ENCODE results near the gene LINGO1. TPM values are rescaled to one million over a fixed set of nuclear protein-coding genes. Genes with fewer than 3 reads are reported as not detected.

Gene LINGO1
- total and polyA plus RNA-seq, 2 of the 8 experiments (the other 6 are each of a cell fraction or from before 2014, with no cell fraction given), result 57.1 to 114 TPM

GRCh38 chr15:77613814-77614213 lies 18.9 kb downstream of the LINGO1 start:
- POLR2A ChIA-PET (ENCODE audit: partially characterized antibody), result interaction anchor here (0.7 kb wide), 1 partner anchor 10 kb away, joined by 4 read pairs; no protein-coding TSS in a partner anchor
- Histone ChIP-seq H3K27me3 (replicated peaks in 1 of 4; ENCODE audit: control insufficient read depth in 3 of 4, extremely low read depth in 1 of 4, insufficient read depth in 3 of 4, low read length in 3 of 4) (no peaks in the 10 kb centered on the region), H2BK15ac (ENCODE audit: low read length) (no peak overlapping the region), H3K27ac (ENCODE audit: low read depth, low read length) (no peak overlapping the region), H3K9me3 (ENCODE audit: insufficient read depth in 2 of 2, low read depth in 1 of 2, low read length in 1 of 2) (no peaks in the 10 kb centered on the region), H3K9ac (replicated peaks in 1 of 4; ENCODE audit: extremely low read depth in 1 of 4, low read depth in 3 of 4, low read length in 3 of 4) (no peak overlapping the region), H3K79me1 (ENCODE audit: low read depth, low read length) (peaks cover 3% of the 10 kb centered on the region; the same call in 1 of the 2 replicates), H2BK20ac (ENCODE audit: low read length) (no peak overlapping the region), H3K18ac (ENCODE audit: extremely low read depth, low read length) (no peak overlapping the region), H2BK120ac (replicated peaks; ENCODE audit: low read depth, low read length) (no peak overlapping the region), H3K14ac (ENCODE audit: insufficient read length) (no peak overlapping the region), H3K4me3 (ENCODE audit: extremely low read depth in 1 of 4, insufficient read depth in 2 of 4, low read depth in 3 of 4, low read length in 4 of 4) (no peak overlapping the region), H4K5ac (ENCODE audit: insufficient read length, low read depth, low read length) (no peak overlapping the region), H3K79me2 (ENCODE audit: control insufficient read depth in 1 of 2, insufficient read depth in 2 of 2, low read length in 2 of 2) (peaks cover 0 to 9% of the 10 kb centered on the region in 2 experiments; a peak in 1 of 4 replicates), H3K4me1 (replicated peaks in 1 of 4; ENCODE audit: control insufficient read depth in 3 of 4, insufficient read depth in 4 of 4, low read length in 3 of 4) (peaks cover 0 to 19% (median 11%) of the 10 kb centered on the region in 4 experiments; a peak in 6 of 7 replicates), H2BK12ac (ENCODE audit: low read depth, low read length) (no peak overlapping the region), H3K56ac (replicated peaks; ENCODE audit: insufficient read length, low read depth, low read length) (no peak overlapping the region), H2AFZ (ENCODE audit: low read length) (no peak overlapping the region), H3K23ac (ENCODE audit: insufficient read length) (no peak overlapping the region), H3K4me2 (ENCODE audit: insufficient read depth in 1 of 2, low read depth in 2 of 2, low read length in 2 of 2) (no peak overlapping the region), H3K4ac (replicated peaks; ENCODE audit: insufficient read length, low read depth, low read length) (no peak overlapping the region), H3K36me3 (ENCODE audit: control insufficient read depth in 2 of 4, insufficient read depth in 4 of 4, low read length in 3 of 4) (peaks cover 10 to 22% (median 17%) of the 10 kb centered on the region in 4 experiments; a peak in 6 of 8 replicates), H4K91ac (replicated peaks; ENCODE audit: insufficient read length, low read length) (no peak overlapping the region), H4K8ac (ENCODE audit: extremely low read depth, insufficient read depth, low read length) (no peak overlapping the region; the same call in 1 of the 2 replicates), H3K23me2 (ENCODE audit: low read depth, low read length) (no peaks in the 10 kb centered on the region), H2AK5ac (ENCODE audit: low read depth, low read length) (no peak overlapping the region), H4K20me1 (replicated peaks in 1 of 2; ENCODE audit: control insufficient read depth in 1 of 2, insufficient read depth in 2 of 2, low read length in 2 of 2) (peaks cover 6% of the 10 kb centered on the region in 2 experiments), H2BK5ac (ENCODE audit: low read depth, low read length) (no peak overlapping the region)
- FAIRE-seq, result no peak
- no peak for DNase-seq (ENCODE audit: low read depth in 1 of 2, low spot score in 2 of 2)
- CTCF ChIA-PET (ENCODE audit: partially characterized antibody), result interaction anchor here (0.9 to 1.1 kb wide), 2 partner anchors 9 to 11 kb away, joined by 3 read pairs; no protein-coding TSS in a partner anchor
- 89% methylated on average over 7 of the region's 23 CpGs; no CpG with 5 or more reads in 1 of the 2 experiments for WGBS, 2 experiments (ENCODE audit: extremely low coverage in 1 of 2, insufficient coverage in 1 of 2, insufficient read length in 1 of 2, insufficient replicate concordance in 2 of 2, low coverage in 1 of 2, low lambda C conversion rate in 2 of 2, missing lambda C conversion rate in 1 of 2)
- TF ChIP-seq SP4 (IDR thresholded peaks at IDR 0.05; ENCODE audit: low read length) (no peak), USF2 (IDR thresholded peaks at IDR 0.05; ENCODE audit: low read length) (no peak), SP2 (IDR thresholded peaks at IDR 0.05; ENCODE audit: low read length) (no peak), RBBP5 (IDR thresholded peaks at IDR 0.05; ENCODE audit: borderline replicate concordance, low read depth, low read length) (no peak), SIX5 (IDR thresholded peaks at IDR 0.05; ENCODE audit: low read depth, low read length) (no peak), CBX8 (IDR thresholded peaks at IDR 0.05; ENCODE audit: borderline replicate concordance, low read depth, low read length) (no peak), POLR2AphosphoS5 (IDR thresholded peaks at IDR 0.05; ENCODE audit: low read depth, low read length) (no peak), EGR1 (IDR thresholded peaks at IDR 0.05; ENCODE audit: borderline replicate concordance, low read depth, low read length) (no peak), EZH2 (IDR thresholded peaks at IDR 0.05; ENCODE audit: low read depth, low read length, severe bottlenecking) (no peak)
- TF ChIP-seq, protein P1, sequence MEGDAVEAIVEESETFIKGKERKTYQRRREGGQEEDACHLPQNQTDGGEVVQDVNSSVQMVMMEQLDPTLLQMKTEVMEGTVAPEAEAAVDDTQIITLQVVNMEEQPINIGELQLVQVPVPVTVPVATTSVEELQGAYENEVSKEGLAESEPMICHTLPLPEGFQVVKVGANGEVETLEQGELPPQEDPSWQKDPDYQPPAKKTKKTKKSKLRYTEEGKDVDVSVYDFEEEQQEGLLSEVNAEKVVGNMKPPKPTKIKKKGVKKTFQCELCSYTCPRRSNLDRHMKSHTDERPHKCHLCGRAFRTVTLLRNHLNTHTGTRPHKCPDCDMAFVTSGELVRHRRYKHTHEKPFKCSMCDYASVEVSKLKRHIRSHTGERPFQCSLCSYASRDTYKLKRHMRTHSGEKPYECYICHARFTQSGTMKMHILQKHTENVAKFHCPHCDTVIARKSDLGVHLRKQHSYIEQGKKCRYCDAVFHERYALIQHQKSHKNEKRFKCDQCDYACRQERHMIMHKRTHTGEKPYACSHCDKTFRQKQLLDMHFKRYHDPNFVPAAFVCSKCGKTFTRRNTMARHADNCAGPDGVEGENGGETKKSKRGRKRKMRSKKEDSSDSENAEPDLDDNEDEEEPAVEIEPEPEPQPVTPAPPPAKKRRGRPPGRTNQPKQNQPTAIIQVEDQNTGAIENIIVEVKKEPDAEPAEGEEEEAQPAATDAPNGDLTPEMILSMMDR (IDR thresholded peaks at IDR 0.05; ENCODE audit: control extremely low read depth in 1 of 3, insufficient read depth in 1 of 3, low read depth in 1 of 3, low read length in 3 of 3), result no peak

Data from H1 (cell line).